Neural crest cell (in vitro differentiated cells): Measurements from ENCODE around the gene RALB. TPM values are rescaled to one million over a fixed set of nuclear protein-coding genes. Genes with fewer than 3 reads are reported as not detected.

ENCODE experiments used
- DNase-seq: peaks from one replicate; pipeline ENCODE4 v3.0.0; 2021; ENCODE audit warnings: low read depth, mixed read lengths, low spot score
- H3K27ac Mint-ChIP-seq: one replicate; pipeline ENCODE4 v1.8.0; 2021; ENCODE audit warnings: mild to moderate bottlenecking, mixed read lengths; ENCODE audit not compliant: unreplicated experiment
- H3K27me3 Mint-ChIP-seq: 2 replicates; pipeline ENCODE4 v1.8.0; 2021; ENCODE audit warnings: low read depth, mild to moderate bottlenecking, mixed read lengths
- H3K36me3 Mint-ChIP-seq: 2 replicates; pipeline ENCODE4 v1.8.0; 2021; ENCODE audit warnings: low read depth, mild to moderate bottlenecking, mixed read lengths
- H3K4me1 Mint-ChIP-seq: 2 replicates; pipeline ENCODE4 v1.8.0; 2021; ENCODE audit warnings: mixed read lengths
- H3K4me3 Mint-ChIP-seq: one replicate; pipeline ENCODE4 v1.8.0; 2021; ENCODE audit warnings: mild to moderate bottlenecking, mixed read lengths
- H3K9me3 Mint-ChIP-seq: 2 replicates; pipeline ENCODE4 v1.8.0; 2021; ENCODE audit warnings: mixed read lengths
- total RNA-seq: library from RNA; stranded (reverse); gene quantifications from 2 replicates; pipeline ENCODE4 v1.2.1, GENCODE V29; 2021
- TF ChIP-seq, protein P1 (sequence below): fragments of 200-600 bp; sonication (generic); conservative IDR thresholded peaks from 2 replicates; pipeline ENCODE4 v1.5.0; 2021; ENCODE audit warnings: antibody characterized with exemption, mild to moderate bottlenecking

Gene RALB
- total RNA-seq, 1 donor from 2014 or later = 29.3 TPM

DNA sequence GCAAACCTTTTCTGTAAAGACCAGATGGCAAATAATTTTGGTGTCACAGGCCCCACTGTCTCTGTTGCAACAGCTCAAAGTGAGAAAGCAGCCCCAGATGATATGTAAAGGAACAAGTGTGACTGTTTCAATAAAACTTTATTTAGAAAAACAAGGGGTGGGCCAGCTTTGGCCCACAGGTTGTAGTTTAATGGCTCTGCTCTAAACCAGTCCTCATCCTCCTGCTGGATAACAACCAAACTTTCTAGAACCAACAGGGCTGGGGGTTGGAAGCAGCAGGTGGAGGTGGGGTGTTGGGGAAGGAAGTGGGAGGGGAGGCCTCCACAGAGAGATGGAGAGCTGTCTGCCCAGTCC lies 64.5 kb downstream of the RALB start:
- Mint-ChIP-seq H3K4me3 (no peak overlapping the region), H3K36me3 (no peaks in the 10 kb centered on the region), H3K4me1 (peaks cover 11% of the 10 kb centered on the region), H3K27me3 (peaks cover 32% of the 10 kb centered on the region), H3K9me3 (no peaks in the 10 kb centered on the region), H3K27ac (no peak overlapping the region)
- no peak for DNase-seq
- TF ChIP-seq, protein P1, sequence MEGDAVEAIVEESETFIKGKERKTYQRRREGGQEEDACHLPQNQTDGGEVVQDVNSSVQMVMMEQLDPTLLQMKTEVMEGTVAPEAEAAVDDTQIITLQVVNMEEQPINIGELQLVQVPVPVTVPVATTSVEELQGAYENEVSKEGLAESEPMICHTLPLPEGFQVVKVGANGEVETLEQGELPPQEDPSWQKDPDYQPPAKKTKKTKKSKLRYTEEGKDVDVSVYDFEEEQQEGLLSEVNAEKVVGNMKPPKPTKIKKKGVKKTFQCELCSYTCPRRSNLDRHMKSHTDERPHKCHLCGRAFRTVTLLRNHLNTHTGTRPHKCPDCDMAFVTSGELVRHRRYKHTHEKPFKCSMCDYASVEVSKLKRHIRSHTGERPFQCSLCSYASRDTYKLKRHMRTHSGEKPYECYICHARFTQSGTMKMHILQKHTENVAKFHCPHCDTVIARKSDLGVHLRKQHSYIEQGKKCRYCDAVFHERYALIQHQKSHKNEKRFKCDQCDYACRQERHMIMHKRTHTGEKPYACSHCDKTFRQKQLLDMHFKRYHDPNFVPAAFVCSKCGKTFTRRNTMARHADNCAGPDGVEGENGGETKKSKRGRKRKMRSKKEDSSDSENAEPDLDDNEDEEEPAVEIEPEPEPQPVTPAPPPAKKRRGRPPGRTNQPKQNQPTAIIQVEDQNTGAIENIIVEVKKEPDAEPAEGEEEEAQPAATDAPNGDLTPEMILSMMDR = no peak

DNA sequence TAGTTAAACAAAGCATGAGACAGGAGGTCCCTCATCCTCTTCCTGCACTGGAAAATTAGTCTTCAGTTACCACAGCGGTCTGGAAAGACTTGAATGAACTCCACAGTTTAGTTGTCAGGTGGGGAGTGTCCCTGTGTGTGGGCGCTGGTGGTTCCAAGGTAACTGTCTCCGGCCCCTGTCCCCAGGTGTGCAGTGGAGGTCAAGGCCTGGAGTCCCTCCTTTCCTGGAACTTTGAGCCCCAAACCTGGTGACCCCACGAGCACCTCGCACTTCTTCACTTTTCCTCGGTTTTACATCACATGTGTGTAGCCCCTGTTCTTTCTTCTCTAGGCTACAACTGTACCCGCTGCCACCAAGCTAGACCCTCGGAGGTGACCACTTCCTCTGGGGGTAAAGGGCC lies 65.3 kb downstream of the RALB start:
- Mint-ChIP-seq H3K27me3 (peaks cover 25% of the 10 kb centered on the region), H3K27ac (no peak overlapping the region)

DNA sequence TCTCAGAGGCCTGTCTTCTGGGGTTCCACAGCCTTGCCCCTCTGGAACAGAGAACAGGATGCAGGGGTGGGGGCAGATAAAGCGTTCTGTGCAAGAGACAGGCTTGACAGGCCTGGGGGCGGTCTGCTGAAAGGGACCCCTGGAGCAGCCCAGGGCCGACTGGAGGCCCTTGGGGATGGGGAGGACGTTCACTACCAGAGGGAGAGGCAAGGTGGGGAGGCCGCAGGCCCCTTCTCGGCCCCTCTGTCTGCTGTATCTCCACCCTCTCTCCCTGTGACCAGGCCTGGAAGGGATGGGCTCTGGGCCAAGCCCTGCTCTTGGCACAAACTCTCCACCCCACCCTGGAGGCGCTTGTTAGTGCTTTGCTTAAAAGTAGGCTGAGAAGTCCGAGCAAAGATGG lies 66.0 kb downstream of the RALB start:
- Mint-ChIP-seq H3K9me3 (no peaks in the 10 kb centered on the region), H3K27me3 (peaks cover 21% of the 10 kb centered on the region), H3K4me3 (no peak overlapping the region), H3K4me1 (no peaks in the 10 kb centered on the region), H3K36me3 (no peaks in the 10 kb centered on the region), H3K27ac (no peak overlapping the region)
- no peak for DNase-seq
- TF ChIP-seq, protein P1 = no peak

More for the DNA sequence above, 65.3 kb downstream of the RALB start:
- DNase-seq = no peak
- TF ChIP-seq, protein P1 = no peak
- peaks cover 5% of the 10 kb centered on the region for H3K4me1 Mint-ChIP-seq
- H3K36me3 Mint-ChIP-seq = no peaks in the 10 kb centered on the region
- no peak overlapping the region for H3K4me3 Mint-ChIP-seq
- H3K9me3 Mint-ChIP-seq = no peaks in the 10 kb centered on the region

DNA sequence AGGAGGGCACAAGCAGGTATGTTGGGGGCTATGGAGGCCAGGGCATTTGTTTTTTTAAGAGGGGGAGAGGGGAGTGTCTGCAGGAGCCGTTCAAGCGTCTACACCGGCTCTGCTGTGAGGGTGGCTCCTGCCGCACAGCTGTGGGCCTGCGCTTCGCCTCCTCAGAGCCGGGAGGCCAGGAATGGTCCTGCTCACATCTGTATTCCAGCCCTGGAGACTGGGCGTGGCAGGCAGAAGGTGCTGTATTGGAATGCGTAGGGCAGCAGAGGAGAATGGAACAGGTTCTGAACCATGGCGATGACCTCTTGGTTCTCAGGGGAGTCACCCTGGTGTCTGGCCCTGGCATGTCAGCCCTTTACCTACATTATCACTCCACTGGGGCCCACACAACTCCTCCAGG lies 66.5 kb downstream of the RALB start:
- no peak for DNase-seq

DNA sequence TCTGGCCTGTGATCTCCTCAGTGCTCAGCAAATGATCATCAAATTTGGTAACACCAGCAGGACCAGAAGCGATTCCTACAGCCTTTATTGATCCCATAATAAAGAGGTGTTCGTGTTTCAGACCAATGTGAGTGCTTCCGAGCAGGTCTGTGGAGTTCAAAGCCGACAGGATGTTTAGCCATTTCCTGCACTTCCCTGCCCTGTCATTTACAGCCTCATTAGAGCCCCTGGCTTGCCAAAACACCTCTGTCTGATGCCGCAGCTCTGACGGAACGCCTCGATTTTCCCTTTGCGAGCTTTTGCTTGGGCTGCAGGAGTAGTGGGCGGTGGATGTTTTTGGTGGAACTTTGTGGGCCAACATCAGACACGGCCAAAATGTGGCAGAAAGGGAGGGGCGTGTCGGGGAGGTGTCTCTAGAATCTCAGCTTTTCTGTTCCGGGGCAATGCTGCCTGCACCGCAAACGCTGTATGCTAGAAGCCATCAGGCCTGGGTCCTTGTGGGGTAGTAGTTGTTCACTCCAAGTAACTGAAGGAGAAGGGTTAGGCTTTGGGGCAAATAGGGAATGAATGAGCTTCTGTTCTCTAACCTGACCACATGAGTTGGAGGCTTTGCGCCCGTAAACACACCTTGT lies 67.2 kb downstream of the RALB start:
- Mint-ChIP-seq H3K4me3 (no peak overlapping the region), H3K9me3 (no peaks in the 10 kb centered on the region), H3K27me3 (peaks cover 13% of the 10 kb centered on the region), H3K36me3 (no peaks in the 10 kb centered on the region), H3K27ac (no peak overlapping the region), H3K4me1 (no peaks in the 10 kb centered on the region)
- DNase-seq = no peak
- TF ChIP-seq, protein P1 = no peak

More for the DNA sequence above, 66.5 kb downstream of the RALB start:
- Mint-ChIP-seq H3K9me3 (no peaks in the 10 kb centered on the region), H3K27ac (no peak overlapping the region), H3K4me3 (no peak overlapping the region), H3K27me3 (peaks cover 19% of the 10 kb centered on the region), H3K36me3 (no peaks in the 10 kb centered on the region), H3K4me1 (no peaks in the 10 kb centered on the region)
- TF ChIP-seq, protein P1 = no peak
